OCI-LY7 (cell line): ENCODE results near the gene MRPL53.

Source experiments
- CTCF ChIP-seq: fragments of 200-600 bp; sonication (generic); conservative IDR thresholded peaks from 2 replicates; pipeline ENCODE4 v1.5.1; 2014; ENCODE audit warnings: mild to moderate bottlenecking, antibody characterized with exemption, low read length, moderate library complexity, mixed read lengths
- EZH2phosphoT487 ChIP-seq: fragments of 200-600 bp; sonication (generic); IDR thresholded peaks from 2 replicates; pipeline ENCODE4 v1.6.1; 2018; ENCODE audit warnings: low read depth, borderline replicate concordance, mild to moderate bottlenecking, mixed run types, antibody characterized with exemption, low read length, moderate library complexity, mixed read lengths

- no peak for TF ChIP-seq CTCF
- no peak for TF ChIP-seq EZH2phosphoT487
These were observed 30.6 kb downstream of the MRPL53 start, which contains the start of gene RTKN for GRCh38 chr2:74441690-74442482.
